ENCODE measurements around the gene DUSP12. TPM values are rescaled to one million over a fixed set of nuclear protein-coding genes. Genes with fewer than 3 reads are reported as not detected.
"Not testable (repeated sequence)": the region's sequence is repeated elsewhere in the genome, so short reads cannot be mapped to it uniquely, and the experiment has no call there.

DUSP12 gene
- total and polyA plus RNA-seq, 7 experiments from 2014 or later = 16.1 to 75.2 (median 29.0) TPM

DNA sequence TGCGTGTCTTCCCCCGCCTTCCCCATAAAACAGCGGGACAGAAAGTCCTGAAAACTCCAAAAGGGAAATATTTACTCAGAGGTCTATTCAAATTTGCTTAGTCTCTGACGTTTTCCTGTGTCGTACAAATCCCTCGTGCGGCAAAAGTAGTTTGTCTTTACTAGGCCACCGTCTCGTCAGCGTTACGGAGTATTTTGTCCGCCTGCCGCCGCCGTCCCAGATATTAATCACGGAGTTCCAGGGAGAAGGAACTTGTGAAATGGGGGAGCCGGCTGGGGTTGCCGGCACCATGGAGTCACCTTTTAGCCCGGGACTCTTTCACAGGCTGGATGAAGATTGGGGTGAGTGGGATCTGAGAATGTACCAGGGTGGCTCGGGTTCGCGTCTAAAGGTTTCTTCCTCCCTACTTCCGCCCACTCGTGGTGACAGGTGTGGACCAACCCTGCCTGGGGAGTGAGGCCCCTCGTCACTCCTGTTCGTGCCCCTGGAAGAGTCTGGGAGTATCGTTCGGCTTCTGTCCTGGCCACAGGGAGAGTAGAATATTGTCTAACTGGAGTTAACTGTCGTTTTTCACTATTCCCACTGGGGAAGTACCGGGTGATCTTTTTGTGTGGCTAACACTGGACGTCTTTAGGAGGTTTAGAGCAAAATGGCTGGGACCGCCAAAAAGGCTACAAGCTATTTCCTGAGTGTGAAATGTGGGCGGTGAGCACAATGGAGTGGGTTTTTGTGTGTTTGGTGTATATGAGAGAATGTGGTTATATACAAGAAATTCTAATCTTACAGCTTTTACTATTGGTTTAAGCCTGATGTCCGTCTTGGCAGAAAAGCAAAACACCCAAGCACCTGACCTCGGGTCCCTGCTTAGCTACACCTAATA is 16.8 kb downstream of the DUSP12 start, which contains the start of gene ATF6:
Gene ATF6 (plus strand): TSS at position 219 of the 880 bp plus-strand sequence. CDS start 41 bp downstream, at position 260.
- peaks cover 0 to 7% (median 0%) of the 10 kb centered on the region in 3 experiments for H3K36me3 ChIP-seq (ENCODE audit: control insufficient read depth in 2 of 3, insufficient read depth in 3 of 3, low read length in 3 of 3)
- H3K4me3 Mint-ChIP-seq = peak within 1 kb of the TSS; percentile 96 to 100 (median 99)
- H3K4me3 ChIP-seq (ENCODE audit: low read length) = peak within 1 kb of the TSS; percentile 100
- intact Hi-C loops (cut with micrococcal nuclease) = loop anchor here (1.0 to 10.0 kb wide), 6 partner anchors 17 to 1842 kb away; partner anchors contain the start of genes DUSP12 (in 2 of the 2), TAGLN2 (in 1 of the 2), UAP1 (in 1 of the 2) and UHMK1 (in 1 of the 2)
- H3K9me3 ChIP-seq (ENCODE audit: control insufficient read depth in 2 of 3, low read length in 3 of 3) = no peaks in the 10 kb centered on the region
- peak within 1 kb of the TSS; percentile 96 to 99 (median 98) for H3K27ac Mint-ChIP-seq
- H3K9me3 Mint-ChIP-seq = no peaks in the 10 kb centered on the region
- no peaks in the 10 kb centered on the region for H3K27me3 ChIP-seq (ENCODE audit: control insufficient read depth in 2 of 2, insufficient read depth in 2 of 2, low read length in 2 of 2)
- ChIA-PET CTCF (no interaction called here), POLR2A (interaction anchor here (0.7 to 1.5 kb wide), 3 partner anchors 10 to 1481 kb away, joined by 3 to 10 read pairs (median 4); partner anchors contain the start of genes DUSP12 and PEX19)
- peaks cover 24 to 53% (median 43%) of the 10 kb centered on the region in 7 donors for H3K4me1 Mint-ChIP-seq
- ATAC-seq = peak; percentile 88
- peak within 1 kb of the TSS; percentile 93 for H3K27ac ChIP-seq (ENCODE audit: low read depth, low read length)
- peaks cover 21 to 26% of the 10 kb centered on the region in 2 donors for H3K4me1 ChIP-seq (ENCODE audit: control insufficient read depth in 2 of 2, insufficient read depth in 2 of 2, low read length in 2 of 2)
- H3K36me3 Mint-ChIP-seq = peaks cover 0 to 2% (median 0%) of the 10 kb centered on the region in 5 donors
- no peaks in the 10 kb centered on the region for H3K27me3 Mint-ChIP-seq
- DNase-seq = peak; percentile 55 to 84 (median 77)

DNA sequence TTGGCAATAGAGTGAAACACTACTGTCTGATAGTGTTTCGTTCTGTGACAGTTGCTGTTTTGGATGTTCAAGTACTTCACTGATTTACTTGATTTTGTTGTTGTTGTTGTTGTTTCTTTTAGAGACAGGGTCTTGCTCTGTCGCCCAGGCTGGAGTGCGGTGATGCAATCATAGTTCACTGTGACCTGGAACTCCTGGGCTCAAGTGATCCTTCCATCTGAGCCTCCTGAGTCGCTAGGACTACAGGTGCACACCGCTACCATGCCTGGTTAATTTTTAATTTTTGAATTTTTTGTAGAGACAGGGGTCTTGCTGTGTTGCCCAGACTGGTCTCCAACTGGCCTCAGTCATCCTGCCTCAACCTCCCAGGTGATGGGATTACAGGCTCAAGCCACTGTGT is 18.9 kb downstream of the DUSP12 start:
- no peaks in the 10 kb centered on the region for H3K9me3 Mint-ChIP-seq
- Histone ChIP-seq H3K36me3 (ENCODE audit: control insufficient read depth in 2 of 3, insufficient read depth in 3 of 3, low read length in 3 of 3) (peaks cover 0 to 7% (median 0%) of the 10 kb centered on the region in 3 experiments), H3K27ac (ENCODE audit: low read depth, low read length) (peak overlapping the region; percentile 6), H3K9me3 (ENCODE audit: control insufficient read depth in 2 of 3, low read length in 3 of 3) (no peaks in the 10 kb centered on the region), H3K4me3 (ENCODE audit: low read length) (no peak overlapping the region), H3K27me3 (ENCODE audit: control insufficient read depth in 2 of 2, insufficient read depth in 2 of 2, low read length in 2 of 2) (no peaks in the 10 kb centered on the region), H3K4me1 (ENCODE audit: control insufficient read depth in 2 of 2, insufficient read depth in 2 of 2, low read length in 2 of 2) (peaks cover 32 to 44% of the 10 kb centered on the region in 2 donors)
- ATAC-seq (no peak), DNase-seq (no peak)
- H3K27ac Mint-ChIP-seq = peak overlapping the region in 8 of 9 donors; percentile 27 to 97 (median 64)
- peaks cover 22 to 51% (median 40%) of the 10 kb centered on the region in 7 donors for H3K4me1 Mint-ChIP-seq
- CTCF ChIA-PET = no interaction called here
- peak overlapping the region; percentile 49 to 100 (median 98) for H3K4me3 Mint-ChIP-seq
- H3K27me3 Mint-ChIP-seq = no peaks in the 10 kb centered on the region
- intact Hi-C loops (cut with micrococcal nuclease) = loop anchor here in 1 of 2 donors (5.0 to 10.0 kb wide), 3 partner anchors 729 to 1844 kb away; partner anchors contain the start of genes TAGLN2, UAP1 and UHMK1
- POLR2A ChIA-PET = no interaction called here
- peaks cover 0 to 2% (median 0%) of the 10 kb centered on the region in 5 donors for H3K36me3 Mint-ChIP-seq

DNA sequence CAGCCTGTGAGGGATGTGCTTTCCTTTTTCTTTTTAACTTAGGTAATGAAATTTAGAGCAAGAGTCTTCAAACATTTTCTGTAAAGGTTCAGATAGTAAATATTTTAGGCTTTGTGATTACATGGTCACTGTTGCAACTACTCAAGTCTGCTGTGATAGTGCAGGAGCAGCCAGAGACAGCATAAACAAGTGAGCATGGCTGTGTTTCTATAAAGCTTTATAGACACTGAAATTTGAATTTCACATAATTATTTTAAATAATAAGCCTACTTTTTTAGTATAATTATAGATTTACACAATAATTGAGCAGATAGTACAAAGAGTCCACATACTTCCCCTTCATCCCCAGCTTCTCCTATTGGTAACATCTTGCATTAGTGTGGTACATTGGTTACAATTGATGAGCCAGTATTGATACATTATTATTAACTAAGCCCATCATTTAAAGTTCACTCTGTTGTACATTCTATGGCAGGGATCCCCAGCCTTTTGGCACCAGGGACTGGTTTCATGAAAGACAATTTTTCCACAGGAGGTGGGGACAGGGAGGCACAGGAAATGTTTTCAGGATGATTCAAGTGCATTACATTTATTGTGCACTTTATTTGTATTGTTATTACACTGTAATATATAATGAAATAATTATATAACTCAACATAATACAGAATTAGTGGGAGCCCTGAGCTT is 19.5 kb downstream of the DUSP12 start:
- Histone ChIP-seq H3K4me3 (ENCODE audit: low read length) (no peak overlapping the region), H3K9me3 (ENCODE audit: control insufficient read depth in 2 of 3, low read length in 3 of 3) (no peaks in the 10 kb centered on the region), H3K4me1 (ENCODE audit: control insufficient read depth in 2 of 2, insufficient read depth in 2 of 2, low read length in 2 of 2) (peaks cover 34 to 51% of the 10 kb centered on the region in 2 donors), H3K27ac (ENCODE audit: low read depth, low read length) (no peak overlapping the region), H3K27me3 (ENCODE audit: control insufficient read depth in 2 of 2, insufficient read depth in 2 of 2, low read length in 2 of 2) (no peaks in the 10 kb centered on the region), H3K36me3 (ENCODE audit: control insufficient read depth in 2 of 3, insufficient read depth in 3 of 3, low read length in 3 of 3) (peaks cover 0 to 7% (median 0%) of the 10 kb centered on the region in 3 experiments)
- H3K27ac Mint-ChIP-seq = peak overlapping the region in 3 of 9 donors; percentile 24 to 87 (median 33)
- peak overlapping the region in 1 of 10 donors; percentile 98 for H3K4me3 Mint-ChIP-seq
- intact Hi-C loops (cut with micrococcal nuclease) = loop anchor here in 1 of 2 donors (5.0 to 10.0 kb wide), 3 partner anchors 728 to 1844 kb away; partner anchors contain the start of genes TAGLN2, UAP1 and UHMK1
- no peak for ATAC-seq
- no peaks in the 10 kb centered on the region for H3K9me3 Mint-ChIP-seq
- ChIA-PET CTCF (interaction anchor here (0.7 kb wide), 1 partner anchor 13 kb away, joined by 3 read pairs; no protein-coding TSS in a partner anchor), POLR2A (no interaction called here)
- H3K4me1 Mint-ChIP-seq = peaks cover 16 to 51% (median 35%) of the 10 kb centered on the region in 7 donors
- H3K27me3 Mint-ChIP-seq = no peaks in the 10 kb centered on the region
- no peak for DNase-seq
- peaks cover 0 to 4% (median 0%) of the 10 kb centered on the region in 5 donors for H3K36me3 Mint-ChIP-seq

DNA sequence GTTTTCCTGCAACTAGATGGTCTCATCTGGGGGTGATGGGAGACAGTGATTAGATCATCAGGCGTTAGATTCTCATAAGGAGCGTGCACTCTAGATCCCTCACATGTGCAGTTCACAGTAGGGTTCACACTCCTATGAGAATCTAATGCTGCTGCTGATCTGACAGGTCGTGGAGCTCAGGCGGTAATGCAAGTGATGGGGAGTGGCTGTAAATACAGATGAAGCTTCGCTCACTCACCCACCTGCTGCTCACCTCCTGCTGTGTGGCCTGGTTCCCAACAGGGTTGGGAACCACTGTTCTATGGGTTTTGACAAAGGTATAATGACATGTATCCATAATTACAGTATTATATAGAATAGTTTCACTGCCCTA is 20.1 kb downstream of the DUSP12 start:
- intact Hi-C loops (cut with micrococcal nuclease) = loop anchor here in 1 of 2 donors (5.0 to 10.0 kb wide), 3 partner anchors 728 to 1845 kb away; partner anchors contain the start of genes TAGLN2, UAP1 and UHMK1
- peaks cover 34 to 55% of the 10 kb centered on the region in 2 donors for H3K4me1 ChIP-seq (ENCODE audit: control insufficient read depth in 2 of 2, insufficient read depth in 2 of 2, low read length in 2 of 2)
- H3K36me3 Mint-ChIP-seq; H3K27ac ChIP-seq (ENCODE audit: low read depth, low read length); DNase-seq; H3K27me3 ChIP-seq (ENCODE audit: control insufficient read depth in 2 of 2, insufficient read depth in 2 of 2, low read length in 2 of 2); H3K27me3 Mint-ChIP-seq; H3K9me3 Mint-ChIP-seq; ATAC-seq; H3K9me3 ChIP-seq (ENCODE audit: control insufficient read depth in 2 of 3, low read length in 3 of 3); H3K4me3 ChIP-seq (ENCODE audit: low read length); H3K36me3 ChIP-seq (ENCODE audit: control insufficient read depth in 2 of 3, insufficient read depth in 3 of 3, low read length in 3 of 3): not testable (repeated sequence)
- POLR2A ChIA-PET = interaction anchor here (0.7 kb wide), 1 partner anchor 47 kb away, joined by 3 read pairs; no protein-coding TSS in a partner anchor
- CTCF ChIA-PET = interaction anchor here (0.7 kb wide), 1 partner anchor 13 kb away, joined by 3 read pairs; no protein-coding TSS in a partner anchor
- Mint-ChIP-seq H3K4me3 (peak overlapping the region in 4 of 10 donors; percentile 18 to 31 (median 20)), H3K4me1 (peaks cover 16 to 51% (median 35%) of the 10 kb centered on the region in 7 donors), H3K27ac (peak overlapping the region in 4 of 9 donors; percentile 52 to 89 (median 82))

DNA sequence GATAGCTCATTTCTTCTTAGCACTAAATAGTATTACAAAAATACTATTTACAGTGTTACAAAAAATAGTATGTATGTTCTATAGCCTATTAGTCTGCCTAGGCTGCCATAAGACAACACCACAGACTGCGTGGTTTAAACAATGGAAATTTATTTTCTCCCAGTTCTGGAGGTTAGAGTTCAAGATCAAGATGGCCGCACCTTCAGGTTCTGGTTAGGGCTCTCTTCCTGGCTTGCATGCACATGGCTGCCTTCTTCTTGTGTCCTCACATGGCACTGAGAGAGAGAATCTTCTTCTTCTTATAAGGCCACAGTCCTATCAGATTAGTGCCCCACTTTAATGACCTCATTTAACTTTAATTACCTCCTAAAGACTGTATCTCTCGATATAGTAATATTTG is 20.7 kb downstream of the DUSP12 start:
- POLR2A ChIA-PET = interaction anchor here (0.7 kb wide), 1 partner anchor 47 kb away, joined by 3 read pairs; no protein-coding TSS in a partner anchor
- Histone ChIP-seq H3K36me3 (ENCODE audit: control insufficient read depth in 2 of 3, insufficient read depth in 3 of 3, low read length in 3 of 3) (peaks cover 0 to 7% (median 0%) of the 10 kb centered on the region in 3 experiments), H3K27ac (ENCODE audit: low read depth, low read length) (peak overlapping the region; percentile 53), H3K27me3 (ENCODE audit: control insufficient read depth in 2 of 2, insufficient read depth in 2 of 2, low read length in 2 of 2) (no peaks in the 10 kb centered on the region), H3K9me3 (ENCODE audit: control insufficient read depth in 2 of 3, low read length in 3 of 3) (no peaks in the 10 kb centered on the region), H3K4me1 (ENCODE audit: control insufficient read depth in 2 of 2, insufficient read depth in 2 of 2, low read length in 2 of 2) (peaks cover 34 to 58% of the 10 kb centered on the region in 2 donors), H3K4me3 (ENCODE audit: low read length) (no peak overlapping the region)
- DNase-seq (no peak), ATAC-seq (no peak)
- CTCF ChIA-PET = interaction anchor here (0.7 kb wide), 1 partner anchor 12 kb away, joined by 3 read pairs; no protein-coding TSS in a partner anchor
- peak overlapping the region in 4 of 10 donors; percentile 2 to 21 (median 20) for H3K4me3 Mint-ChIP-seq
- intact Hi-C loops (cut with micrococcal nuclease) = no loop called here
- H3K27ac Mint-ChIP-seq = peak overlapping the region in 4 of 9 donors; percentile 52 to 89 (median 82)
- H3K36me3 Mint-ChIP-seq = peaks cover 0 to 5% (median 0%) of the 10 kb centered on the region in 5 donors
- H3K9me3 Mint-ChIP-seq = no peaks in the 10 kb centered on the region
- no peaks in the 10 kb centered on the region for H3K27me3 Mint-ChIP-seq
- peaks cover 16 to 46% (median 30%) of the 10 kb centered on the region in 7 donors for H3K4me1 Mint-ChIP-seq

Data from naive thymus-derived CD4-positive, alpha-beta T cell (primary cell).